ENCODE results near the gene ANKRD31.

The ANKRD31 gene

DNA sequence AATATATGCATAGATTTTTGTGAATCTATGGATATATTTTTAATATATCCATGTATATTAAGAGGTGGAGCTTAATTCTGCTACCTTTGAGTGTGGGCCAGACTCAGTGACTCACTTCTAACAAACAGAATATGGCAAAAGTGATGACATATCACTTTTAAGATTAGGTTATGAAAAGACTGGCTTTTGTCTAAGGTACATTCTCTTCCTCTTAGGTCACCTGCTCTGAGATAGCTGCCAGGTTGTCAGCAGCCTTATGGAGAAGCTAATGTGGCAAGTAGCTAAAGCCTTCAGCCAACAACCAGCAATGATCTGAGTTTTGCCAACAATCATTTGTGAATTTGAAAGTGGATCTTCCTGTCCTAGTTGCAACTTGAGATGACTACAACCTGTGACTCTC, 83.8 kb downstream of the ANKRD31 start:
- Histone ChIP-seq H3K9ac (ENCODE audit: low read length) (no peak overlapping the region), H2AK5ac (ENCODE audit: low read length) (no peak overlapping the region), H2BK12ac (ENCODE audit: low read length) (no peak overlapping the region), H3K4me1 (ENCODE audit: control insufficient read depth in 1 of 2, insufficient read depth in 2 of 2, low read length in 2 of 2) (no peaks in the 10 kb centered on the region), H3K4ac (ENCODE audit: low read depth, low read length) (no peak overlapping the region), H3K23ac (ENCODE audit: low read length) (no peak overlapping the region), H3K79me1 (ENCODE audit: low read length) (no peaks in the 10 kb centered on the region), H3K4me3 (ENCODE audit: low read depth, low read length) (no peak overlapping the region), H4K8ac (ENCODE audit: low read depth, low read length) (no peak overlapping the region), H3K27ac (ENCODE audit: low read depth, low read length) (no peak overlapping the region), H3K27me3 (ENCODE audit: insufficient read depth, low read length) (no peaks in the 10 kb centered on the region), H3K4me2 (ENCODE audit: low read length) (no peak overlapping the region), H4K12ac (ENCODE audit: low read depth, low read length) (no peak overlapping the region), H3K9me3 (ENCODE audit: insufficient read depth, low read depth, low read length) (no peaks in the 10 kb centered on the region), H2AFZ (ENCODE audit: insufficient read depth, low read length, poor library complexity) (no peak overlapping the region), H3K18ac (ENCODE audit: low read length) (no peak overlapping the region), H3K79me2 (ENCODE audit: control insufficient read depth, insufficient read depth, low read length, poor library complexity) (no peaks in the 10 kb centered on the region), H3K36me3 (ENCODE audit: control insufficient read depth in 1 of 2, insufficient read depth in 2 of 2, low read length in 2 of 2) (no peaks in the 10 kb centered on the region), H3K14ac (ENCODE audit: low read length) (no peak overlapping the region), H2BK5ac (ENCODE audit: low read depth, low read length, poor library complexity) (no peak overlapping the region), H4K91ac (ENCODE audit: low read depth, low read length) (no peak overlapping the region), H2BK120ac (ENCODE audit: insufficient read depth, low read length, poor library complexity) (no peak overlapping the region)
- no peak for DNase-seq

DNA sequence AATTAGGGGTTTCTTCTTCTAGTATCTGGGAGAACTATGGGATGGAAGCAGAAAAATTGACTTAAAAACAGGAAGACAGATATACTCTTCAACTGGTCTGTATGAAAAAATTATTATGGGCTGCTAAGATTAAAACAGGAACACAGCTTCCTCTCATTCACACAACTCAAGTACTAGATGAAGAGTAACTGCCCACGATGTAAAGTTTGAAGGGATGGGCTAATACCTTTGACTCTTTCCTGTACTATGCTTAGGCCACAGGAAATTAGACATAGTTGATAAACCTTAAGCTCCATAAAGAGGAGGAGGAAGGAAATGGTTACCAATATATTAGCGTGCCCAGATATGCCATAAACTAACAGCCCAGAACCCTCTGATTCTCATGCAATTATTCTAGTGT, 88.6 kb downstream of the ANKRD31 start:
- Histone ChIP-seq H2AK5ac (ENCODE audit: low read length) (no peak overlapping the region), H3K4ac (ENCODE audit: low read depth, low read length) (no peak overlapping the region), H3K14ac (ENCODE audit: low read length) (no peak overlapping the region), H3K23ac (ENCODE audit: low read length) (no peak overlapping the region), H4K12ac (ENCODE audit: low read depth, low read length) (no peak overlapping the region), H3K36me3 (ENCODE audit: control insufficient read depth in 1 of 2, insufficient read depth in 2 of 2, low read length in 2 of 2) (no peaks in the 10 kb centered on the region), H2AFZ (ENCODE audit: insufficient read depth, low read length, poor library complexity) (no peak overlapping the region), H2BK12ac (ENCODE audit: low read length) (no peak overlapping the region), H4K8ac (ENCODE audit: low read depth, low read length) (no peak overlapping the region), H2BK5ac (ENCODE audit: low read depth, low read length, poor library complexity) (no peak overlapping the region), H3K79me2 (ENCODE audit: control insufficient read depth, insufficient read depth, low read length, poor library complexity) (no peaks in the 10 kb centered on the region), H3K18ac (ENCODE audit: low read length) (no peak overlapping the region), H2BK120ac (ENCODE audit: insufficient read depth, low read length, poor library complexity) (no peak overlapping the region), H3K9me3 (ENCODE audit: insufficient read depth, low read depth, low read length) (no peaks in the 10 kb centered on the region), H3K4me3 (ENCODE audit: low read depth, low read length) (no peak overlapping the region), H3K4me2 (ENCODE audit: low read length) (no peak overlapping the region), H4K91ac (ENCODE audit: low read depth, low read length) (no peak overlapping the region), H3K27me3 (ENCODE audit: insufficient read depth, low read length) (no peaks in the 10 kb centered on the region), H3K4me1 (ENCODE audit: control insufficient read depth in 1 of 2, insufficient read depth in 2 of 2, low read length in 2 of 2) (no peaks in the 10 kb centered on the region), H3K9ac (ENCODE audit: low read length) (no peak overlapping the region), H3K79me1 (ENCODE audit: low read length) (no peaks in the 10 kb centered on the region), H3K27ac (ENCODE audit: low read depth, low read length) (no peak overlapping the region)
- no peak for DNase-seq
- no CpG with 5 or more reads among the region's 2 CpGs for WGBS (ENCODE audit: extremely low coverage, insufficient coverage, insufficient read length)

DNA sequence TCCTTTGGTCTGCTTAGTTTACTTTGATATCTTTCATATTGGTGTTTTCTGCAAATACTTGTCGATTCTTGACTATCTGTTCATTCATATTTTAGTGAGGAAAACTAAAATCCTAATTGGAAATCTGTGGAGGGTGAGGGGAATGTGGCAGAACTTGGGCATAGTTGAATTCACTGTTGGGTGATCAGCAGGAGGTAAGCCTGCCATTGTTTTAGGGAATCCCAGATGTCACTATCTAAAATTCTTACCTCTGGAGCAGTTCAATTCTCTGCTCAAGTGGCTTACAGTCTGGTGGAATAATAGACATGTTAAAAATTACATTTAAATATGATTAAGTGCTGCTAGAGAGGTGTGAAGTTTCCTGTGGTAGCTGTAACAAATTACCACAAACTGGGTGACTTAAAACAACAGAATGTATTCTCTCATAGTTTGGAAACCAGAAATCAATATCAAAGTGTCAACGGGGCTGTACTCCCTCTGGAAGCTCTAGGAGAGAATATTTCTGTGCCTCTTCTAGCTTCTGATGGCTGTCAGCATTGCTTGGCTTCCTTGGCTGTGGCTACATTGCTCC, 94.0 kb downstream of the ANKRD31 start:
- Histone ChIP-seq H2BK5ac (ENCODE audit: low read depth, low read length, poor library complexity) (no peak overlapping the region), H3K4me2 (ENCODE audit: low read length) (no peak overlapping the region), H4K8ac (ENCODE audit: low read depth, low read length) (no peak overlapping the region), H3K27me3 (ENCODE audit: insufficient read depth, low read length) (no peaks in the 10 kb centered on the region), H4K91ac (ENCODE audit: low read depth, low read length) (no peak overlapping the region), H3K27ac (ENCODE audit: low read depth, low read length) (no peak overlapping the region), H3K23ac (ENCODE audit: low read length) (no peak overlapping the region), H2BK120ac (ENCODE audit: insufficient read depth, low read length, poor library complexity) (no peak overlapping the region), H3K79me2 (ENCODE audit: control insufficient read depth, insufficient read depth, low read length, poor library complexity) (no peaks in the 10 kb centered on the region), H3K9me3 (ENCODE audit: insufficient read depth, low read depth, low read length) (no peaks in the 10 kb centered on the region), H2AK5ac (ENCODE audit: low read length) (no peak overlapping the region), H3K4ac (ENCODE audit: low read depth, low read length) (no peak overlapping the region), H3K79me1 (ENCODE audit: low read length) (no peaks in the 10 kb centered on the region), H3K9ac (ENCODE audit: low read length) (no peak overlapping the region), H3K18ac (ENCODE audit: low read length) (no peak overlapping the region), H3K4me3 (ENCODE audit: low read depth, low read length) (no peak overlapping the region), H3K14ac (ENCODE audit: low read length) (no peak overlapping the region), H3K4me1 (ENCODE audit: control insufficient read depth in 1 of 2, insufficient read depth in 2 of 2, low read length in 2 of 2) (no peaks in the 10 kb centered on the region), H4K12ac (ENCODE audit: low read depth, low read length) (no peak overlapping the region), H3K36me3 (ENCODE audit: control insufficient read depth in 1 of 2, insufficient read depth in 2 of 2, low read length in 2 of 2) (no peaks in the 10 kb centered on the region), H2BK12ac (ENCODE audit: low read length) (no peak overlapping the region), H2AFZ (ENCODE audit: insufficient read depth, low read length, poor library complexity) (no peak overlapping the region)
- no CpG with 5 or more reads among the region's 2 CpGs for WGBS (ENCODE audit: extremely low coverage, insufficient coverage, insufficient read length)
- DNase-seq, result no peak

DNA sequence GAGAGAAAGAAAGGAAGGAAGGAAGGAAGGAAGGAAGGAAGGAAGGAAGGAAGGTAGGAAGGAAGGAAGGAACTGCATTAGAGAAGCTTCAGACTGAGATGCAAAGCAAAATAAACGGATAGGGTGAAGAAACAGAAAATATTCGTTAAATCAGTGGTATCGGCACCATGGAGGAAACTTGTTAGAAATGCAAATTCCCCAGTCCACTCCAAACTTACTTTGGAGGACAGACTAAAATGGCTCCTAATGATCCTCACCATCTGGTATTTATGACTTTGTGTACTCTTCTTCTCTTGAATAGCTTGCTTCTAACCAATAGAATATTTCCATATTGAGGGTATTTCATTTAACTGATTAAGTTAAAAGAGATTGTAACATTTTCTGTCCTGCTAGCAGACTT, 96.4 kb downstream of the ANKRD31 start:
- Histone ChIP-seq H3K4me3 (ENCODE audit: low read depth, low read length) (no peak overlapping the region), H2AK5ac (ENCODE audit: low read length) (no peak overlapping the region), H3K27ac (ENCODE audit: low read depth, low read length) (no peak overlapping the region), H3K18ac (ENCODE audit: low read length) (no peak overlapping the region), H4K8ac (ENCODE audit: low read depth, low read length) (no peak overlapping the region), H3K9me3 (ENCODE audit: insufficient read depth, low read depth, low read length) (no peaks in the 10 kb centered on the region), H4K91ac (ENCODE audit: low read depth, low read length) (no peak overlapping the region), H3K9ac (ENCODE audit: low read length) (no peak overlapping the region), H3K4me1 (ENCODE audit: control insufficient read depth in 1 of 2, insufficient read depth in 2 of 2, low read length in 2 of 2) (no peaks in the 10 kb centered on the region), H3K4me2 (ENCODE audit: low read length) (no peak overlapping the region), H2BK12ac (ENCODE audit: low read length) (no peak overlapping the region), H3K4ac (ENCODE audit: low read depth, low read length) (no peak overlapping the region), H4K12ac (ENCODE audit: low read depth, low read length) (no peak overlapping the region), H2AFZ (ENCODE audit: insufficient read depth, low read length, poor library complexity) (no peak overlapping the region), H3K36me3 (ENCODE audit: control insufficient read depth in 1 of 2, insufficient read depth in 2 of 2, low read length in 2 of 2) (no peaks in the 10 kb centered on the region), H3K23ac (ENCODE audit: low read length) (no peak overlapping the region), H3K14ac (ENCODE audit: low read length) (no peak overlapping the region), H2BK120ac (ENCODE audit: insufficient read depth, low read length, poor library complexity) (no peak overlapping the region), H3K79me2 (ENCODE audit: control insufficient read depth, insufficient read depth, low read length, poor library complexity) (no peaks in the 10 kb centered on the region), H3K27me3 (ENCODE audit: insufficient read depth, low read length) (no peaks in the 10 kb centered on the region), H3K79me1 (ENCODE audit: low read length) (no peaks in the 10 kb centered on the region), H2BK5ac (ENCODE audit: low read depth, low read length, poor library complexity) (no peak overlapping the region)
- WGBS (ENCODE audit: extremely low coverage, insufficient coverage, insufficient read length), result no CpG with 5 or more reads among the region's 3 CpGs
- no peak for DNase-seq
